ENCODE data around the gene MTA1.

The MTA1 gene

DNA sequence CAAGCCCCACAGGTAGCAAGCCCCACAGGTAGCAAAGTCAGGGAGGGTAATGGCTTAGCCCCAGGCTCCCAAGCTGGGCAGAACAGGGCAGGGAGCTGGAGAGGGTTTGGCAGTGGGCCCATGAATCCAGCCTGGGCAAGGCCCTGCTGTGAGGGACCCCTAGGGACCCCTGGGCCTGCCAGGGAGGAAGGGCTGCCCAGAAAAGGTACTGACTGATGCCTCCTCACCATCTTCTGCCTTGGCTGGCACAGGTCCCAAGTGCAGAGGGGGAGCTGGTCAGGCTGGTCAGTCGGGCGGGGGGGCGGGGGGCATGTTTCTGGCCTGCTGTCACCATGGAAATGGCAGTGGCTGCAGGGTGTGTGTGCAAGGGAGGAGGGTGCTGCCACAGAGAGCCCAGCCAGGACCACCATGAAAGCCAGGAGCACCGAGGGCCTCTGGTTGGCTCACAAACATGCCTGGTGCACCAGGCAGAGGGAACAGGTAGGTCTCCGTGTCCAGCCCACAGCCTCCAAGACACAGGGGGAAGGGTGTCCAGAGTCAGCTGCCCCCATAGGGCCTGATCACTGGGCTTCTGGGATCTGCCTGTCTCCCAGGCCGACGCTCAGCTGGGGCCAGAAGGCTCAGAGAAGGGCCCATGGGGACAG, 53.5 kb downstream of the MTA1 start:
- Histone ChIP-seq H3K79me2 (ENCODE audit: control insufficient read depth, low read length) (no peaks in the 10 kb centered on the region), H3K4me2 (ENCODE audit: low read length) (peak overlapping the region; percentile 66), H3K27me3 (ENCODE audit: control insufficient read depth, low read length) (peaks cover 33% of the 10 kb centered on the region), H3K4me1 (ENCODE audit: control insufficient read depth, low read length) (peaks cover 28% of the 10 kb centered on the region), H3K27ac (ENCODE audit: low read depth, low read length) (no peak overlapping the region), H4K20me1 (ENCODE audit: control insufficient read depth, insufficient read depth, low read depth, low read length) (no peaks in the 10 kb centered on the region), H3K36me3 (ENCODE audit: control insufficient read depth, low read length) (peaks cover 8% of the 10 kb centered on the region; the same call in 1 of the 2 replicates), H3K4me3 (ENCODE audit: low read length) (no peak overlapping the region; the same call in 1 of the 2 replicates), H3F3A (ENCODE audit: control insufficient read depth, insufficient read depth) (peaks cover 6% of the 10 kb centered on the region; the same call in 1 of the 2 replicates), H3K9me3 (ENCODE audit: control insufficient read depth, insufficient read depth, low read length) (no peaks in the 10 kb centered on the region), H3K9me2 (replicated peaks; ENCODE audit: control insufficient read depth, low read length) (no peaks in the 10 kb centered on the region)
- no peak for TF ChIP-seq EZH2phosphoT487 (IDR thresholded peaks at IDR 0.05; ENCODE audit: borderline replicate concordance, low read length)
- TF ChIP-seq, protein P1, sequence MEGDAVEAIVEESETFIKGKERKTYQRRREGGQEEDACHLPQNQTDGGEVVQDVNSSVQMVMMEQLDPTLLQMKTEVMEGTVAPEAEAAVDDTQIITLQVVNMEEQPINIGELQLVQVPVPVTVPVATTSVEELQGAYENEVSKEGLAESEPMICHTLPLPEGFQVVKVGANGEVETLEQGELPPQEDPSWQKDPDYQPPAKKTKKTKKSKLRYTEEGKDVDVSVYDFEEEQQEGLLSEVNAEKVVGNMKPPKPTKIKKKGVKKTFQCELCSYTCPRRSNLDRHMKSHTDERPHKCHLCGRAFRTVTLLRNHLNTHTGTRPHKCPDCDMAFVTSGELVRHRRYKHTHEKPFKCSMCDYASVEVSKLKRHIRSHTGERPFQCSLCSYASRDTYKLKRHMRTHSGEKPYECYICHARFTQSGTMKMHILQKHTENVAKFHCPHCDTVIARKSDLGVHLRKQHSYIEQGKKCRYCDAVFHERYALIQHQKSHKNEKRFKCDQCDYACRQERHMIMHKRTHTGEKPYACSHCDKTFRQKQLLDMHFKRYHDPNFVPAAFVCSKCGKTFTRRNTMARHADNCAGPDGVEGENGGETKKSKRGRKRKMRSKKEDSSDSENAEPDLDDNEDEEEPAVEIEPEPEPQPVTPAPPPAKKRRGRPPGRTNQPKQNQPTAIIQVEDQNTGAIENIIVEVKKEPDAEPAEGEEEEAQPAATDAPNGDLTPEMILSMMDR (IDR thresholded peaks at IDR 0.05; ENCODE audit: low read depth, low read length, poor library complexity, severe bottlenecking), result no peak

DNA sequence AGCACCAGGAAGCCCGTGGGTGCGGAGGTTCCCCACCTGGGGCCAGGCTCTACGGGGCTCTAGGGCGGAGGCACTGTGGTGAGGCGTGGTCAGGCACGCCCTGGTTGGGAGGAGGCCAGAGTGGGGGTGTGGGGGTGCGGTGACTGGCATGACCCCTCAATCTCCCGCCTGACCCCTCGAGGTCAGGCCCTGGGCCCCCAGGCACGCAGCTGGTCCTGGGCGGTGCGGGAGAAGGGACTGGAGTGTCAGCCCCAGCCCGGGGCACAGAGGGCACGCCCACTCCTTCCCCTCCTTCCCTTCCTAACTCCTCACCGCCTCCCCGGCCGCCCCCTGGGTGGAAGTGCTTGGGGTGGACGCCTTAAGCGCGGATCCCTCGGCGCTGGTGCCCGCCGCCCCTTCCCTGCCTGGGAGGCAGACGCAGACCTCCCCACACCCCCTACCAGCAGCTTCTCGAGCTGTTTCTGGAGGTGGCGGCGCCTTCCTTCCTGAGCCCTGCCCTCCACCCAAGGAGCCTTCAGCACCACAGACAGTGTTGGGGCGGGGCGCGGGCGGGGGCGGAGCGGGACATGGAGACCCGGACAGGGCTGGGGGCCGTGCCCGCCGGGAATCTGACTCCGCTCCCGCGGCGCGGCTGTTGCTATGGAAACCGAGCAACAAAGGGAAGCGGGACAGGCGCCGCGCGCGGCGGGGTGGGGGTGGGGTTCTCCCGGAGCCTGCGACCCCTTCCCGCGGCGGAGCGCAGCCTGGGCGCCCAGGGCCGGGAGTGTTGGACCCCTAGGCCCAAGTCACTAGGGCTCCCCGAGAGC, 54.3 kb downstream of the MTA1 start:
- Histone ChIP-seq H3K27ac (ENCODE audit: low read depth, low read length) (no peak overlapping the region), H3K4me3 (ENCODE audit: low read length) (peak overlapping the region; percentile 52), H3K4me1 (ENCODE audit: control insufficient read depth, low read length) (peaks cover 28% of the 10 kb centered on the region), H3K36me3 (ENCODE audit: control insufficient read depth, low read length) (peaks cover 8% of the 10 kb centered on the region; the same call in 1 of the 2 replicates), H4K20me1 (ENCODE audit: control insufficient read depth, insufficient read depth, low read depth, low read length) (no peaks in the 10 kb centered on the region), H3K79me2 (ENCODE audit: control insufficient read depth, low read length) (no peaks in the 10 kb centered on the region), H3K4me2 (ENCODE audit: low read length) (peak overlapping the region; percentile 66), H3F3A (ENCODE audit: control insufficient read depth, insufficient read depth) (peaks cover 6% of the 10 kb centered on the region; the same call in 1 of the 2 replicates), H3K9me3 (ENCODE audit: control insufficient read depth, insufficient read depth, low read length) (no peaks in the 10 kb centered on the region), H3K9me2 (replicated peaks; ENCODE audit: control insufficient read depth, low read length) (no peaks in the 10 kb centered on the region), H3K27me3 (ENCODE audit: control insufficient read depth, low read length) (peaks cover 36% of the 10 kb centered on the region)
- TF ChIP-seq, protein P1 (IDR thresholded peaks at IDR 0.05; ENCODE audit: low read depth, low read length, poor library complexity, severe bottlenecking), result no peak
- peak; percentile 55; the same call in 1 of the 2 replicates for TF ChIP-seq EZH2phosphoT487 (IDR thresholded peaks at IDR 0.05; ENCODE audit: borderline replicate concordance, low read length)

DNA sequence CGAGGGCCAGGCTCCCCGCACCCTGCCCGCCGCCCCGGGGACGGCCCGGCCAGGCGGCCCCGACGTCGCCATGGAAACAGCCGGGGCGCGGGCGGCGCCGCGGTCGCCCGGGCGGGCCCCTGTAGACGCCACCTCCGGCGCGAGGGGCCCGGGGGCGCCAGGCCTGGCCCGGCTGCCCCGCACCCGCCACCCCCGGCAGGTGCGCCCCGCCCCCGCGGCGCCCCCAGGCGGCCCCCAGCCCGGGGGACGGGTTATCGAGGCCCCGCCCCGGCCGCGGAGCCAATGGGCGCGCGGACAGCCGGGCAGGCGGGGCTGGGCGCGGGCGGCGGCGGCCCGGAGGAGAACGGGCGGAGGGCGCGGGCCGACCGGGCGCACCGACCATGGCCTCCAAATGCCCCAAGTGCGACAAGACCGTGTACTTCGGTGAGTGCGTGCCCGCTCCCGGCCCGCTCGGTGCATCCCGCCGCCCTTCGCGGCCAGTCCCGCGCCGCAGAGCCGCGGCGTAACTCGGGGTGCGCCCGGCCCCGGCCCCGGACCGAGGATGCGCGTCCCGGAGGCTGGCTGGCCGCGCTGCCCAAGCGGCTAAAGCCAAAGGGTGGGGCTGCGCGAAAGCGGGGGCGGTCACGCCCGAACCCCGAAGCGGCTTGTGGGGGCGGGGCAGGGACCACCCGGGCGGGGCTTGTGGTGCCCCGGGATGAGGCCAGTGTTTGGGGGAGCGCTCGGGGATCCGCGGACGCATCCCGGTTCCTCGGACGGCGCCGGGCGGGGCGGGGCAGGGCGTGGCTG, 55.0 kb downstream of the MTA1 start, which contains the start of gene CRIP2:
TSS of gene CRIP2 (plus strand) at position 339 of the 786 bp plus-strand sequence. CDS start at position 381, 42 bp downstream.
- Histone ChIP-seq H4K20me1 (ENCODE audit: control insufficient read depth, insufficient read depth, low read depth, low read length) (no peaks in the 10 kb centered on the region), H3K79me2 (ENCODE audit: control insufficient read depth, low read length) (no peaks in the 10 kb centered on the region), H3K9me3 (ENCODE audit: control insufficient read depth, insufficient read depth, low read length) (no peaks in the 10 kb centered on the region), H3K4me1 (ENCODE audit: control insufficient read depth, low read length) (peaks cover 28% of the 10 kb centered on the region), H3K36me3 (ENCODE audit: control insufficient read depth, low read length) (peaks cover 2% of the 10 kb centered on the region; the same call in 1 of the 2 replicates), H3K4me3 (ENCODE audit: low read length) (peak within 1 kb of the TSS; percentile 67), H3K9me2 (replicated peaks; ENCODE audit: control insufficient read depth, low read length) (no peaks in the 10 kb centered on the region), H3K4me2 (ENCODE audit: low read length) (peak within 1 kb of the TSS; percentile 79), H3K27me3 (ENCODE audit: control insufficient read depth, low read length) (peaks cover 40% of the 10 kb centered on the region), H3K27ac (ENCODE audit: low read depth, low read length) (no peak within 1 kb of the TSS), H3F3A (ENCODE audit: control insufficient read depth, insufficient read depth) (peaks cover 6% of the 10 kb centered on the region; the same call in 1 of the 2 replicates)
- no peak; the same call in 1 of the 2 replicates for TF ChIP-seq EZH2phosphoT487 (IDR thresholded peaks at IDR 0.05; ENCODE audit: borderline replicate concordance, low read length)
- TF ChIP-seq, protein P1 (IDR thresholded peaks at IDR 0.05; ENCODE audit: low read depth, low read length, poor library complexity, severe bottlenecking), result no peak
